ENCODE results near the gene DNAH17. TPM values are rescaled to one million over a fixed set of nuclear protein-coding genes. Genes with fewer than 3 reads are reported as not detected.

DNAH17 gene
- total RNA-seq, 1 experiment from 2014 or later, result 0.18 TPM

DNA sequence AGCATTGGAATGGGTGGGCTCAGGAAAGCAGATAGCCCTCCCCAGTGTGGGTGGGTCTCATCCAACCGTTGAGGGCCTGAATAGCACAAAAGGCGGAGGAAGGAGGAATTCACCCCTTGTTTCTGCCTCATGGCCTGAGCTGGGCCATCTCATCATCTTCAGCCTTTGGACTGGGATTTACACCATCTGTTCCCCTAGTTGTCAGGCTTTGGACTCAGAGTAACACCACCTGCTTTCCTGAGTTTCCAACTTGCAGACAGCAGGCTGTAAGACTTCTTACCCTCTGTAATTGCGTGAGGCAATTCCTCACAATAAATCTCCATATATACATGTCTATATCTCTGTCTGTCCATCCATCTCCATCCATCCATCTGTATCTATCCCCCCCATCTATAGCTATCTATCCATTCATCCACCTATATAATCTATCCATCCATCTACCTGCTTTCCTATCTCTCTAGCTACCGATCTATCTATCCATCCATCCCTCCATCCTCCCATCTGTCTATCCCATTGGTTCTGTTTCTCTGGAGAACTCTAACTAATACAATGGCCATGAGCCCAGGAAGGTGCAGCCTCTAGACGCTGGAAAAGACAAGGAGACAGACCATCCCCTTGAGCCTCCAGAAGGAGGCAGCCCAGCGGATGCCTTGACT, 21.3 kb downstream of the DNAH17 start:
- H3K27ac ChIP-seq (ENCODE audit: low read length), result no peak overlapping the region
- intact Hi-C loops (cut with micrococcal nuclease; ENCODE audit: unreplicated experiment), result no loop called here

DNA sequence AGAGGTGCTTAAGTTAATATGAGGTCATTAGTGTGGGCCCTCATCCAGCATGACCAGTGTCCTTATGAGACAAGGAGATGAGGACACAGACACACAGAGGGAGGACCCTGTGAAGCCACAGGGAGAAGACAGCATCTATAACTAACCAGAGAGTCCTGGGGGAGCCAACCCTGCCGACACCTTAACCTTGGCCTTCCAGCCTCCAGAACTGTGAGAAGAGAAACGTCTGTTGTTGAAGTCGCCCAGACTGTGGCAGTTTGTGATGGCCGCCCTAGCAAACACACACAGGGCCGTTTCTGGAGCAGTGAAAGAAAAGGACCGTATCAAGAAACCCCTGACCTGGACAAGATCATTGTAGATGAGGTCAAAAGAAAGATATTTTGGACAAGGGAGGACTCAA, 26.7 kb downstream of the DNAH17 start:
- H3K27me3 ChIP-seq (ENCODE audit: control insufficient read depth, insufficient read depth, low read length), result no peaks in the 10 kb centered on the region
- H3K9me3 ChIP-seq (ENCODE audit: control insufficient read depth, insufficient read depth, low read depth, low read length), result no peaks in the 10 kb centered on the region
- TF ChIP-seq TCF7L2 (IDR thresholded peaks at IDR 0.05; ENCODE audit: low read depth, low read length) (no peak), POLR2AphosphoS5 (IDR thresholded peaks at IDR 0.05; ENCODE audit: low read depth, low read length) (no peak), SIN3A (IDR thresholded peaks at IDR 0.05; ENCODE audit: borderline replicate concordance, insufficient read depth, low read depth, low read length) (no peak), REST (IDR thresholded peaks at IDR 0.05; ENCODE audit: insufficient read depth in 1 of 2, low read depth in 2 of 2, low read length in 1 of 2) (no peak)
- TF ChIP-seq, protein P1, sequence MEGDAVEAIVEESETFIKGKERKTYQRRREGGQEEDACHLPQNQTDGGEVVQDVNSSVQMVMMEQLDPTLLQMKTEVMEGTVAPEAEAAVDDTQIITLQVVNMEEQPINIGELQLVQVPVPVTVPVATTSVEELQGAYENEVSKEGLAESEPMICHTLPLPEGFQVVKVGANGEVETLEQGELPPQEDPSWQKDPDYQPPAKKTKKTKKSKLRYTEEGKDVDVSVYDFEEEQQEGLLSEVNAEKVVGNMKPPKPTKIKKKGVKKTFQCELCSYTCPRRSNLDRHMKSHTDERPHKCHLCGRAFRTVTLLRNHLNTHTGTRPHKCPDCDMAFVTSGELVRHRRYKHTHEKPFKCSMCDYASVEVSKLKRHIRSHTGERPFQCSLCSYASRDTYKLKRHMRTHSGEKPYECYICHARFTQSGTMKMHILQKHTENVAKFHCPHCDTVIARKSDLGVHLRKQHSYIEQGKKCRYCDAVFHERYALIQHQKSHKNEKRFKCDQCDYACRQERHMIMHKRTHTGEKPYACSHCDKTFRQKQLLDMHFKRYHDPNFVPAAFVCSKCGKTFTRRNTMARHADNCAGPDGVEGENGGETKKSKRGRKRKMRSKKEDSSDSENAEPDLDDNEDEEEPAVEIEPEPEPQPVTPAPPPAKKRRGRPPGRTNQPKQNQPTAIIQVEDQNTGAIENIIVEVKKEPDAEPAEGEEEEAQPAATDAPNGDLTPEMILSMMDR (IDR thresholded peaks at IDR 0.05), result no peak
- H3K36me3 ChIP-seq (ENCODE audit: control insufficient read depth, insufficient read depth, low read length), result no peaks in the 10 kb centered on the region
- no peak for ATAC-seq
- BruUV-seq (replicated peaks), result no TSS peak
- POLR2A ChIA-PET, result no interaction called here
- no peak overlapping the region for H3K4me3 ChIP-seq (ENCODE audit: low read depth in 2 of 2, low read length in 2 of 2)
- H3K4me1 ChIP-seq (ENCODE audit: control insufficient read depth, insufficient read depth, low read length), result no peaks in the 10 kb centered on the region
- no peak overlapping the region for H3K27ac ChIP-seq (ENCODE audit: low read length)
- intact Hi-C loops (cut with micrococcal nuclease; ENCODE audit: unreplicated experiment), result no loop called here
- DNase-seq (ENCODE audit: low read depth, low spot score), result no peak
- CTCF ChIA-PET, result no interaction called here
- in situ Hi-C loops (cut with HindIII; ENCODE audit: low pct_unique_long_range_greater_than_20kb, low sequenced_read_pairs), result no loop called here

More for the DNA sequence above, 21.3 kb downstream of the DNAH17 start:
- ChIA-PET CTCF (no interaction called here), POLR2A (no interaction called here)
- Histone ChIP-seq H3K4me3 (ENCODE audit: low read depth in 2 of 2, low read length in 2 of 2) (no peak overlapping the region), H3K4me1 (ENCODE audit: control insufficient read depth, insufficient read depth, low read length) (no peaks in the 10 kb centered on the region), H3K9me3 (ENCODE audit: control insufficient read depth, insufficient read depth, low read depth, low read length) (no peaks in the 10 kb centered on the region; the same call in 1 of the 2 replicates), H3K27me3 (ENCODE audit: control insufficient read depth, insufficient read depth, low read length) (no peaks in the 10 kb centered on the region), H3K36me3 (ENCODE audit: control insufficient read depth, insufficient read depth, low read length) (no peaks in the 10 kb centered on the region)
- BruUV-seq (replicated peaks), result no TSS peak
- no peak for TF ChIP-seq SIN3A (IDR thresholded peaks at IDR 0.05; ENCODE audit: borderline replicate concordance, insufficient read depth, low read depth, low read length)
- no peak for TF ChIP-seq TCF7L2 (IDR thresholded peaks at IDR 0.05; ENCODE audit: low read depth, low read length)
- no peak for TF ChIP-seq REST (IDR thresholded peaks at IDR 0.05; ENCODE audit: insufficient read depth in 1 of 2, low read depth in 2 of 2, low read length in 1 of 2)
- no peak for TF ChIP-seq POLR2AphosphoS5 (IDR thresholded peaks at IDR 0.05; ENCODE audit: low read depth, low read length)
- TF ChIP-seq, protein P1 (IDR thresholded peaks at IDR 0.05), result no peak
- DNase-seq (ENCODE audit: low read depth, low spot score) (no peak), ATAC-seq (no peak)
- in situ Hi-C loops (cut with HindIII; ENCODE audit: low pct_unique_long_range_greater_than_20kb, low sequenced_read_pairs), result no loop called here
